HG02973 (cell line): ENCODE data around the gene PARD3B.

Experiments
- ATAC-seq: cut with Tn5 transposase; IDR thresholded peaks from one replicate; pipeline ENCODE4 v1.9.1; 2021; ENCODE audit warnings: moderate library complexity; ENCODE audit not compliant: unreplicated experiment

Gene PARD3B

GRCh38 chr2:205292665-205293295 is 747.5 kb downstream of the PARD3B start:
- no peak for ATAC-seq

GRCh38 chr2:205293559-205293958 is 748.3 kb downstream of the PARD3B start:
- no peak for ATAC-seq

DNA sequence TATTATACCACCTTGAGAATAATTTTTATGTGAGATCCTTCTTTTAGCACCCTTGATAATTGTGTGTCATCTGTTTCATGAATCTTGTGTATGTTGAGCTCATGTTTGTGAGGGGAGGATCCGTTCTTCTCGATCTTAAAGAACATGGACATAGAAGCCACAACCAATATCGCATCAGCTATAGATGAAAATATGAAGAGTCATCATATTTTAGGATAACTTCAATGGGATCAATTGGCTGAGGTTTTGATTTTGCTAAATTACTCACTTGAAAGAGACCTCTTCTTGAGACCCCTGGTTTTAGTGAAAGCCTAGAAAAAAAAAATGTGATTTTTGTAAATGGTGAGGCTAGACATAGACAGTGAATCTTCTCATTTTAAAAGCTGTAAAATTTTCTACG is 751.7 kb downstream of the PARD3B start:
- ATAC-seq, result no peak

DNA sequence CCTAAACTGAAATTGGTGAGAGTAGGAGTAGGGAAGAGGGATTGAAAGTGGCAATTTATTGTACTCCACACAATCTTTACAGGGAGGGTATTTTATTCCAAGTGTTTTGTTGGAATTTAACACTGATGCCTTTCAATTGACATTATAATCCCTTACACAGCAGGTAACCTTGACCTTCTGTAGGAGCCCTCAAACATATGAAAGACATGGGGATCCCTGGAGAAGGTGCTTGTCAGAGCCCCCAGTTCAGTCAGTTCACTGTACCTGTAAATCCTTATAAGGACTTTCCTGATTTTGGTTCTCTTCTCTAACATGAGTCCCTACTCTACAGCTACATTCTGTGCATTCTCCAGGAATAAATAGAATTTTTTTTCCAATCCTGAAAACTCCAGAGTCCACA is 752.1 kb downstream of the PARD3B start:
- no peak for ATAC-seq

DNA sequence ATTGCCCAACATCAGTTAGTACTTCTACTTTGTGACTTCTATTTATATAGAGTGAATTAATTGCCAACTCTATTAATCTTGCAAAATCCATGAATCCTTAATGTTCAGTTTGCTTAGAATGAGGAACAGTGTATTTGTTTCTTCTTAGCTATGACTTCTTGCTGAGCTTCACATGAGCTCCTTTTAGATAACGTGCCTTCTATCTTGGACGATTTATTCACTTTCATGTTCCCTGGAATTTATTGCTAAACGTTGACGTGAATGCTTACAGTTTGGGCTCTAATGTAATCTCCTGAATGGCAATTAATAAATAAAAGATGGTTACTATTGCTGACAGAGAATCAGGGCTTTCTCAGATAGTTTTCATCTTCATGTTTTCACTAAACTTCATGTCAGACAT is 752.6 kb downstream of the PARD3B start:
- ATAC-seq, result no peak

- ATAC-seq, result no peak
Observed at GRCh38 chr2:205311201-205311600, 765.9 kb downstream of the PARD3B start.

- no peak for ATAC-seq
Observed at GRCh38 chr2:205321231-205321630, 776.0 kb downstream of the PARD3B start.

GRCh38 chr2:205323929-205324328 is 778.7 kb downstream of the PARD3B start:
- no peak for ATAC-seq

GRCh38 chr2:205324355-205324754 is 779.1 kb downstream of the PARD3B start:
- peak; percentile 87 for ATAC-seq

- ATAC-seq, result no peak
Observed at GRCh38 chr2:205333351-205333750, 788.1 kb downstream of the PARD3B start.

GRCh38 chr2:205337274-205337673 is 792.0 kb downstream of the PARD3B start:
- no peak for ATAC-seq

DNA sequence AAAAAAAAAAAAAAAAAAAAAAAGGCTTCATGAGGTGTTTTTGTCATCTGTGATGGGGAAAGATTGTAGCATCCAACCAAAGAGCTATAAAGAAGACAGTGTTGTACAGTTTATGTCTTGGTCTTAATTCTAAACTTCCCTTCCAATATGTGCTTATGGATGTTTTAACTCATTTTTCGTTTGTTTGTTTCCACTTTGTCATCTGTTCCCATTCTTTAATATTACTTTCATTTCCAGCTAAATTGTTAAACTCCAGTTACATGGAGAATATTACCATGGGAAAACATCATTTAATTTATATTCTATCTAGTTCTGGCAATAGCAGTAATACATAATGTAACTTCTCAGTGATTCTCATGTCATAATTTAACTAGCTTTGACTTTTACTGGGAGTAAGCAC is 792.9 kb downstream of the PARD3B start:
- ATAC-seq, result no peak

- no peak for ATAC-seq
Observed at GRCh38 chr2:205343103-205343502, 797.8 kb downstream of the PARD3B start.

- no peak for ATAC-seq
Observed at GRCh38 chr2:205346649-205347048, 801.4 kb downstream of the PARD3B start.

DNA sequence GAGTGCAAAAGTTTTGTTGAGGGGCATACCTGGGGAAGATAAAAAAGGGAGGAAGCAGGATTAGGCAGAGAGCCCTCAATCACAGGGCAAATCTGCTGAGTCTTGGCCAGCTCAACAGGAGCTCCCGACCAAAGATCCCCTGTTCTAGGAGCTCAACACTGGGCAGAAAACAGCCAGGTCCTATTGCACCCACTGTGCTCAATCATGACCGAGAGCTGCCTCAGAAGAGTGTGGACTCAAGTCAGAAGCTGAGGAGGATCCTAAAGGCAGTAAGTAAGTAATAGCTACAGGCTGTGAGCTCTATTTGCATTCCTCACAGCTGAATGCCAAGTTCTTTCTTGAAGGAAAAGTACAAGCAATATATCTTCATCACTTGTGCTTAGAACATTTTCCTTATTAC is 802.6 kb downstream of the PARD3B start:
- no peak for ATAC-seq

GRCh38 chr2:205352094-205352493 is 806.8 kb downstream of the PARD3B start:
- ATAC-seq, result no peak

DNA sequence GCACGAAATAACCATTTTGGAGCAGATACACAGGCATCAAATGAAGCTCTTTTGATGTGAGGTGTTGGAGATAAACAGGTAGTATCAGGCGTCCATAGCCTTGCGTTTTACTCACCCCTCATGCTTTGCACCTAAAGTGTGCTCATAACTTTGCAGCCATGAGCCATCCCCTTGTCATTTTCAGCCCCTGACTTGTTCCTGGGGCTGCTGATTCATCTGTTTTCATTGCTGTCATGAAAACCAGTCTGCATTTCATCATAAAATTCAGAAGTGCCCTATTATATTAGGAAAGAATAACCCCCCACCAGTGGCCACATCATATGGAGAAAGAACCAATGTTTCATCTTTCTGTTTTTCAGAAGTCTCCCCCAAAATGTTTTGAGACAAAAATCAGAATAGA is 807.3 kb downstream of the PARD3B start:
- no peak for ATAC-seq

DNA sequence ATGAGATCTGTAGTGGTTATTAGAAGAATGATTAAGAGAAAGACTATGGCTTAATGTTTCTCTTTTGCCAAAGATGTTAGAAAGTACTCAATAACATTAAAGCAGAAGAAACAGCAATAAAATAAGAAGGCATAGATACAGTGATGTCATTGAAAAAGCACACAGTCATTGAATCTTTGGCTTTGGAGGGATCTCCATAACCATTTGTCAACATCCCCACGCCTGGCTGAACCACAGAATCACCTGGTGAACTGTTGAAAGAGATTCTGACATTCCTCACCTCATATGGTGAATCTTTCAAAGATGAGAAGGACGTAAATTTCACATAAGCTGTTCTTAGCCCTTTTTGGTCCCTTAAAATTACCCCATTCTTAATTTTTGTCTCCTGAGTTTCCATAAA is 812.5 kb downstream of the PARD3B start:
- no peak for ATAC-seq

DNA sequence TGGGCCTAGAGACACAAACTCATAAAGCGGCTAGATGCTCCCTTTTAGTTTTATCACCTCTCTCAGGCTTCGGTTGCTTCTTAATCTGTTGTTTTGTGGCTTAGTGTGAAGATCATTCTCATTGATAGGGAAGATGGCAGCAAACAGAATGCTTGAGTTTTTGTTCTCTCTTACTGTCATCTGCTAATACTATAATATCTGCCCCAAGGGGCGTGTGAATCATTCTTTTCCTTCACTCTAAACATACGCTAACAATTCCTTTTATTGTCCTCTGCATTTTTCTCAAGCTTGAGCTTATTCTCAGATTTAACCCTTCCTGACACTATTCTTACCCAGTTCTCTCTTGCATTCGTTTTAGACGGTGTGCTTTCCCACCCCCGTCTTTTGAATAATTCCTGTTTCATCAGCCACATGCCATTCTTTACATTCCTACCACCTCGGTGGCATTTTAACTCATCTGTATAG is 813.1 kb downstream of the PARD3B start:
- no peak for ATAC-seq

DNA sequence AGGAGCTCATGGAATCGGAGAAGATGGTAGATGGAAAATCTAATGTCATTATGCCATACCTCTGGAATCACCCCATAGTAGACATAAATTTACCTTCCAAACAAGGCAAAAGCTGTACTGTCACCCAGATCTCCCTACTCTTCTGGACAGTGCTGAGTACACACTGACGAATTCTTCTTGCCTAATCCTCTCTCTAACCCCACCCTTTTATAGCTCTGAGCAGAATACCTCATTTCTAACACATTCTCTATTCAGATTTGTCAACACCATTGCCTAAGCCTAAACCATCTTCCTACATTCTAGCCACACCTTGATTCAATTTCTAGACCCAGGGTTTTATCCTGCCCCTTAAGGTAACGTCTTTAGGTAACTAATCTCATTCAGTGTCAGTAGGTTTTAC is 816.0 kb downstream of the PARD3B start:
- no peak for ATAC-seq

GRCh38 chr2:205361970-205362369 is 816.7 kb downstream of the PARD3B start:
- ATAC-seq, result no peak

DNA sequence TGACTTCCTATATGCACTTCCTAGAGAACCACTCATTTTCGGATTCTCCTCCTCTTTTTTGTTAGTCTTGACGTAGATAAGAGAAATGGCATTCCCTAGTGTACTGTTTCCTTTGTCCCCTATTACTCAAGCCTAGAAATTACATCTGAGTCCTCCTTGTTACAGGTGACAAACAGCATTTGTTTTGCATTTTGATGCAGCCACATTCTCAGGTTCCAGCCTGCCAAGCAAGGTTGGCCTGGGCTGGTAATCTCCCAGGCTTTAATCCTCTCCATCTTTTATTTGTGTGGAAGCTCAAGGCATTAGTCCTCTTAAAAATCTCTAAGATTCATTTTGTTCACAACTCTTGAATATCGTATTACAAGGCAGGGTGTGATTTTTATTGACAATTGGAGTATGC is 819.0 kb downstream of the PARD3B start:
- no peak for ATAC-seq

- ATAC-seq, result no peak
Observed at GRCh38 chr2:205366336-205367060, 821.2 kb downstream of the PARD3B start.
